Activated CD4-positive, CD25-positive, alpha-beta regulatory T cell treated with anti-CD3 and anti-CD28 coated beads, Interleukin-2, amount 50 U/mL, for 72 hours (primary cell): ENCODE results near the gene OR7A5.
"Not testable (repeated sequence)": the region's sequence is repeated elsewhere in the genome, so short reads cannot be mapped to it uniquely, and the experiment has no call there.

Experiments
- DNase-seq: peaks from one replicate; pipeline ENCODE4 v3.0.0; 2021

The OR7A5 gene

GRCh38 chr19:14835011-14835410 lies at the start of gene OR7A5, which contains the start of gene OR7C1:
Gene OR7A5 (minus strand): TSS chr19:14835185. CDS start chr19:14828241, 6,944 bp downstream.
Gene OR7C1 (minus strand): TSS chr19:14835185. CDS start chr19:14800136, 35,049 bp downstream.
- no peak for DNase-seq

GRCh38 chr19:14871619-14872230 lies 36.7 kb upstream of the OR7A5 start:
- no peak for DNase-seq

GRCh38 chr19:14868497-14868896 lies 33.5 kb upstream of the OR7A5 start:
- no peak for DNase-seq

- no peak for DNase-seq
Measured at GRCh38 chr19:14848822-14849221, 13.8 kb upstream of the OR7A5 start, which contains the start of gene OR7A10. Gene OR7A10 (minus strand): TSS chr19:14848922. CDS start chr19:14841877, 7,045 bp downstream.

- no peak for DNase-seq
Measured at GRCh38 chr19:14843578-14843977, 8.6 kb upstream of the OR7A5 start.

GRCh38 chr19:14843169-14843568 lies 8.2 kb upstream of the OR7A5 start:
- no peak for DNase-seq

- DNase-seq = no peak
Measured at GRCh38 chr19:14840206-14840605, 5.2 kb upstream of the OR7A5 start.

- DNase-seq = no peak
Measured at GRCh38 chr19:14837391-14837790, 2.4 kb upstream of the OR7A5 start.

GRCh38 chr19:14830702-14831101 lies 4.3 kb downstream of the OR7A5 start:
- no peak for DNase-seq

- no peak for DNase-seq
Measured at GRCh38 chr19:14826006-14826405, 9.0 kb downstream of the OR7A5 start.

- DNase-seq = no peak
Measured at GRCh38 chr19:14821937-14822336, 13.0 kb downstream of the OR7A5 start.

GRCh38 chr19:14818588-14818987 lies 16.4 kb downstream of the OR7A5 start:
- no peak for DNase-seq

GRCh38 chr19:14817052-14817451 lies 17.9 kb downstream of the OR7A5 start:
- no peak for DNase-seq

- no peak for DNase-seq
Measured at GRCh38 chr19:14814982-14815652, 19.9 kb downstream of the OR7A5 start.

GRCh38 chr19:14809272-14810057 lies 25.5 kb downstream of the OR7A5 start:
- no peak for DNase-seq

GRCh38 chr19:14804765-14805164 lies 30.2 kb downstream of the OR7A5 start:
- no peak for DNase-seq

- DNase-seq = no peak
Measured at GRCh38 chr19:14798760-14799159, 36.2 kb downstream of the OR7A5 start.

GRCh38 chr19:14796021-14796420 lies 39.0 kb downstream of the OR7A5 start:
- no peak for DNase-seq

GRCh38 chr19:14795078-14795721 lies 39.8 kb downstream of the OR7A5 start:
- no peak for DNase-seq

GRCh38 chr19:14792250-14792649 lies 42.7 kb downstream of the OR7A5 start:
- DNase-seq = not testable (repeated sequence)

GRCh38 chr19:14786421-14786851 lies 48.5 kb downstream of the OR7A5 start:
- peak; percentile 45 for DNase-seq

- DNase-seq = not testable (repeated sequence)
Measured at GRCh38 chr19:14785102-14785793, 49.7 kb downstream of the OR7A5 start.

- peak; percentile 52 for DNase-seq
Measured at GRCh38 chr19:14784730-14785101, 50.3 kb downstream of the OR7A5 start.
